T-helper 1 cell treated with Interleukin-12 subunit alpha and Interleukin-12 subunit beta and Interleukin-4 antibody, amounts not matched to agents 30 μg/mL and 1 μg/mL, for 36 hours (primary cell): ENCODE measurements around the gene GPRIN2.
"Not testable (repeated sequence)": the region's sequence is repeated elsewhere in the genome, so short reads cannot be mapped to it uniquely, and the experiment has no call there.

Source experiments
- H3K27ac Mint-ChIP-seq: one replicate; pipeline ENCODE4 v1.8.0; 2021; ENCODE audit warnings: mild to moderate bottlenecking, mixed read lengths
- H3K27me3 Mint-ChIP-seq: one replicate; pipeline ENCODE4 v1.8.0; 2021; ENCODE audit warnings: low read depth, mixed read lengths
- H3K36me3 Mint-ChIP-seq: one replicate; pipeline ENCODE4 v1.8.0; 2021; ENCODE audit warnings: low read depth, mixed read lengths
- H3K4me1 Mint-ChIP-seq: one replicate; pipeline ENCODE4 v1.8.0; 2021; ENCODE audit warnings: low read depth, mixed read lengths
- H3K4me3 Mint-ChIP-seq: one replicate; pipeline ENCODE4 v1.8.0; 2021; ENCODE audit warnings: mild to moderate bottlenecking, moderate library complexity, mixed read lengths
- H3K9me3 Mint-ChIP-seq: one replicate; pipeline ENCODE4 v1.8.0; 2021; ENCODE audit warnings: mixed read lengths

The GPRIN2 gene

GRCh38 chr10:46513333-46513732 is 43.1 kb downstream of the GPRIN2 start:
- not testable (repeated sequence) for H3K36me3 Mint-ChIP-seq, H3K4me3 Mint-ChIP-seq, H3K27me3 Mint-ChIP-seq, H3K27ac Mint-ChIP-seq, H3K9me3 Mint-ChIP-seq, H3K4me1 Mint-ChIP-seq

GRCh38 chr10:46512725-46513124 is 43.7 kb downstream of the GPRIN2 start:
- H3K36me3 Mint-ChIP-seq, H3K9me3 Mint-ChIP-seq, H3K4me1 Mint-ChIP-seq, H3K27me3 Mint-ChIP-seq, H3K4me3 Mint-ChIP-seq, H3K27ac Mint-ChIP-seq: not testable (repeated sequence)

GRCh38 chr10:46512002-46512401 is 44.5 kb downstream of the GPRIN2 start:
- not testable (repeated sequence) for H3K36me3 Mint-ChIP-seq, H3K9me3 Mint-ChIP-seq, H3K4me1 Mint-ChIP-seq, H3K4me3 Mint-ChIP-seq, H3K27me3 Mint-ChIP-seq, H3K27ac Mint-ChIP-seq
